Colonic mucosa (tissue), 4 donors: Measurements from ENCODE around the gene SIVA1. TPM values are rescaled to one million over a fixed set of nuclear protein-coding genes. Genes with fewer than 3 reads are reported as not detected.

Experiments
- DNase-seq: peaks from one replicate; pipeline ENCODE4 v3.0.0-alpha.2; 2020
- H3K27ac ChIP-seq: fragments of 200-600 bp; one replicate; pipeline ENCODE4 v1.8.0; 2021
- H3K27me3 ChIP-seq: fragments of 200-600 bp; one replicate; pipeline ENCODE4 v1.8.0; 2021
- H3K36me3 ChIP-seq: fragments of 200-600 bp; one replicate; pipeline ENCODE4 v1.8.0; 2021
- H3K4me1 ChIP-seq: fragments of 200-600 bp; one replicate; pipeline ENCODE4 v1.8.0; 2021; ENCODE audit warnings: mild to moderate bottlenecking
- H3K4me3 ChIP-seq: fragments of 200-600 bp; one replicate; pipeline ENCODE4 v1.8.0; 2021
- H3K9ac ChIP-seq, 2 donors: one replicate each; pipeline ENCODE4 v1.7.0; 2013; ENCODE audit warnings: control low read depth in 2 of 2, low read depth in 2 of 2, low read length in 2 of 2
- H3K9me3 ChIP-seq: fragments of 200-600 bp; one replicate; pipeline ENCODE4 v1.8.0; 2021
- intact Hi-C: fragments of 100-400 bp; cut with DNase I; formaldehyde crosslinking; loops from one replicate; pipeline ENCODE4 v1.14.1; 2022
- total RNA-seq, 2 donors: library from RNA; stranded (reverse); fragmentation: NEBNext Ultra II Directional in 1 of 2; extraction: Animal tissue kit (Norgen Biotek cat#: 25700) in 1 of 2; gene quantifications; one replicate each; pipeline ENCODE4 v1.2.1, GENCODE V29; 2021
- TF ChIP-seq, protein P1 (sequence below): fragments of 200-600 bp; IDR thresholded peaks from one replicate; pipeline ENCODE4 v1.8.0; 2022; ENCODE audit warnings: antibody characterized with exemption, mild to moderate bottlenecking
- donor health status: healthy.
- donor health status: DM: no; HTN: no; CAD: no.
- donor health status: DM: no; HTN: no; CAD: no.

Gene SIVA1
- total RNA-seq, 2 donors from 2014 or later, result 58.8 to 153 TPM

DNA sequence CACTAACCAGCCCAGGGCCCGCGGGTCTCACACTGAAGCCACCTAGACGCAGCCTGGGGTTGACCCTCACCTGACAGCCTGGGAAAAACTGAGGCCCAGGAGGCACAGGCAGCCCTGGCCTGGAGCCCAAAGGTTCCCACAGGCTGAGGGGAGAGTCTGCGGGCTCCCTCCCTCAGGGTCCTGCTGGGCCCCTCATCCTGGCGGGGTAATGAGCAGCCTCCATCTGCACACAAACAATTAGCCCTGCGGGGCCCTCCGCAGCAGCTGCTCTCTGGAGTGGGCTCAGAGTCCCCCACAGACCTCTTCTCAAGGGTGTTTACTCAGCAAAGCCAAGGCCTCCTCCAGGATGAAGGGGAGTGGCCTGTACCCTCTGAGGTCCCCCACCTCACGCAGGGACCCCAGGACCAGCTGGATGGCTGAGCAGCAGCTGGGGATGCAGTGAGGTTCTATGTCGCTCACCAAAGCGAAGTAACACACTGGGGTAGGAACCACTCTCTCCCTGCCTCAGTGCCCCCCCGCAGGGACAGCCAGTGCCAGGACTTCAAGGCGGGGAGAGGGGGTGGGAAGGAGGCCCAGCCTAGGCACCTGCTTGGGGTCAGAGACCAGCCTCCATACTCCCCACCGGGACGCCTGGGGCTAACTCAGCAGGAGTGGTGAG lies 35.3 kb downstream of the SIVA1 start:
- H3K9me3 ChIP-seq, result no peaks in the 10 kb centered on the region
- peaks cover 10% of the 10 kb centered on the region for H3K4me1 ChIP-seq
- TF ChIP-seq, protein P1, sequence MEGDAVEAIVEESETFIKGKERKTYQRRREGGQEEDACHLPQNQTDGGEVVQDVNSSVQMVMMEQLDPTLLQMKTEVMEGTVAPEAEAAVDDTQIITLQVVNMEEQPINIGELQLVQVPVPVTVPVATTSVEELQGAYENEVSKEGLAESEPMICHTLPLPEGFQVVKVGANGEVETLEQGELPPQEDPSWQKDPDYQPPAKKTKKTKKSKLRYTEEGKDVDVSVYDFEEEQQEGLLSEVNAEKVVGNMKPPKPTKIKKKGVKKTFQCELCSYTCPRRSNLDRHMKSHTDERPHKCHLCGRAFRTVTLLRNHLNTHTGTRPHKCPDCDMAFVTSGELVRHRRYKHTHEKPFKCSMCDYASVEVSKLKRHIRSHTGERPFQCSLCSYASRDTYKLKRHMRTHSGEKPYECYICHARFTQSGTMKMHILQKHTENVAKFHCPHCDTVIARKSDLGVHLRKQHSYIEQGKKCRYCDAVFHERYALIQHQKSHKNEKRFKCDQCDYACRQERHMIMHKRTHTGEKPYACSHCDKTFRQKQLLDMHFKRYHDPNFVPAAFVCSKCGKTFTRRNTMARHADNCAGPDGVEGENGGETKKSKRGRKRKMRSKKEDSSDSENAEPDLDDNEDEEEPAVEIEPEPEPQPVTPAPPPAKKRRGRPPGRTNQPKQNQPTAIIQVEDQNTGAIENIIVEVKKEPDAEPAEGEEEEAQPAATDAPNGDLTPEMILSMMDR, result no peak
- no peaks in the 10 kb centered on the region for H3K27me3 ChIP-seq
- H3K27ac ChIP-seq, result no peak overlapping the region
- intact Hi-C loops, result no loop called here
- DNase-seq, result no peak
- no peak overlapping the region for H3K4me3 ChIP-seq
- peaks cover 8% of the 10 kb centered on the region for H3K36me3 ChIP-seq
- no peak overlapping the region for H3K9ac ChIP-seq

DNA sequence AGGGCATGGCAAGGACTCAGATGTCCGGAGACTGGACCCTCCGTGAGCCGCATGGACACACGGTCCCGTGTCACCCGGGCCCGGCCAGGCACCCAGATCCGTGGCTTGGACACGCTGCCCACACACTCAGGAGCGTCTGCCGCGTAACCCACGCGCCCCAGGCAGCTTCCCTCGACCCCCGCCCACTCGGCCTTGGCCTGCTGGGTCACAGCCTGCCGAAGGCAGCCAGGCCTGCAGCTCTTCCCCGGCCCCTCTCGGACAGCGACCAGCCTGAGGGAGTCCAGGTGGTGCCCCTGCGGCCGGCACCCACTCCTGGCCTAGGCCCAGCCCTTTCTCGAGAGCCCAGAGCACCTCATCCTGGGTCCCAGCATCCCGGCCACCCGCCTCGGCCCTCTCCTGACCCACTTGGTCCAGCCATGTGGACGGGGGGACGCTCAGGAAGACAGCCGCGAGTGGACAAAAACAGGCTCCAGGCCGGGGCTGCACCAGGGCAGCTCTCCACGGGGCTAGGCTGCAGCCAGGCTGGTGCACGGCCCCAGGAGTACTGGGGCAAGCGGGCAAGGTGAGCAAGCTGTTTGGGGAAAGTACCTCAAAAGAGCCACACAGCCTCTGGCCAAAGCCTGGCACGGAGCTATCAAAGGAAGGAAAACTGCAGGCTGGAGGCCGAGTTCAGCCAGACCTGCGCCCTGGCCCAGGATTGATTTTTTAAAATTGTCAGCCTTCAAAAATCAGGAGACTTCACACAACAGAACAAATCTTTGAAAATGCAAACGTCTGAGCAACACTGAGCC lies 36.1 kb downstream of the SIVA1 start:
- no peak overlapping the region for H3K4me3 ChIP-seq
- no peak overlapping the region for H3K27ac ChIP-seq
- H3K9me3 ChIP-seq, result no peaks in the 10 kb centered on the region
- H3K36me3 ChIP-seq, result peaks cover 8% of the 10 kb centered on the region
- no peak overlapping the region for H3K9ac ChIP-seq
- no peaks in the 10 kb centered on the region for H3K27me3 ChIP-seq
- intact Hi-C loops, result no loop called here
- TF ChIP-seq, protein P1, result no peak
- H3K4me1 ChIP-seq, result peaks cover 18% of the 10 kb centered on the region
- DNase-seq, result no peak

DNA sequence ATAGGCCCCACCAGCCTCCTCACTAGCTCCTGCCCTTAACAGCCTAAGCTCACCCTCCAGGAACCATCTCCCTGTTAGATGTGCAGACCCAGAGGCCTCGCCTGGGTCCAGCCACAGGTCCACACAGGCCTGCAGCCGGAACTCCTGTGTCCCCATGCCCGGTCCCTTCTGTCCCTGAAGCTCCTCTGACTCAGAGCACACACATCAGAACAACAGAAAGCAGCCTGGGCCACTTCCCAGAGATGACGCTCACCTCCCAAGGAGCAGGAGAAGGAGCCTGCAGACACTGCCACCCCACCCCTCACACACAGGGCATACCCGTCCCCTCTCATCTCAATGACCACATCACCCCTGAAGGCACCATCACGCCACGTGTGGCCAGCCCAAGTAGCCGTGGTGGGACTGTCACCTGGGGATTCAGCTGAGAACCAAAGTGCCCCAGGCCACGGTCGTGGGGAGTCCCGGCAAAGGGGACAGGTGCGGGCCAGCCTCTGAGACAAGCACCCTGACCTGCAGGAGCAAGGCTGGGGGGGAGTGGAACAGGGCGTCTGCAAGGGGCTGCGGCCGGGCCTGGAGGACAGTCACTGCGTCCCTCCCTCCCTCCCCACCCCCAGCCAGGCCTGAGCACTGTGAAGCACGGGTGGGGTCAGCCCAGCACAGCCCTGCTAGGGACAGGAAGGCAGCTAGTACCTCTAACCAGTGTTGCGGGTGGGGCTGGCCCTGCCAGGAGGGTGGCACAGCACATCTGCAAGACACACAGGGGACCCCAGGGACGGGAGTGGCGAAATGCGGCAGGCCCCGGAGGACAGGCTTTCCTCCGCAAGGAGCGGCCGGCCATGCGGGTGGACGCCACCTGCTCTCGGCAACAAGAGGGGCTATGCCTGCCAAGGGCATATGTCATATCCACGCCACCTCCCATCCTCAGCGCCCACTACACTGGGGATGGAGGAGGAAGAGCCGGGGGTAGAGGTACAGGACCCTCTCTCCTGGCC lies 37.1 kb downstream of the SIVA1 start:
- Histone ChIP-seq H3K27ac (no peak overlapping the region), H3K4me1 (peaks cover 24% of the 10 kb centered on the region)
- TF ChIP-seq, protein P1, result no peak

DNA sequence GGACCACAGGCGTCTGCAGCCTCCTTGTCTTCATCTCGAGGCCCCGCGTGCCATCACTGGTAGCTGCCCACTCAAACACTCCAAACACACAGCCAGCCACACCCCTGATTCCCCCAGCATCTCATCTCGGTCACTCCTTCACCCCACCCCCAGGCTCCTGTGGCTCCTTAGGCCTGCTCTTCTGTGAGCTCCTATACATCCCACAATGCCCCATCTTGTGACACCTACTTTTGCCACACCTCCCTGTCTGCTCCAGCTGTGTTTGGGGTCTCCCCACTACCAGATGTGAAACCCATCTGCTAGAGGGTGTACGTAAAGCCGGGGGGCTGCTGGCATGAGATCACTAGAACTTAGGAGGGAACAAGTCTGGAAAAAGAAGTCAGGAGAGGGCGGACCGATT lies 38.5 kb downstream of the SIVA1 start:
- Histone ChIP-seq H3K27me3 (no peaks in the 10 kb centered on the region), H3K36me3 (peaks cover 8% of the 10 kb centered on the region), H3K9ac (no peak overlapping the region), H3K9me3 (no peaks in the 10 kb centered on the region), H3K4me3 (no peak overlapping the region), H3K27ac (no peak overlapping the region), H3K4me1 (peaks cover 24% of the 10 kb centered on the region)
- DNase-seq, result no peak
- intact Hi-C loops, result no loop called here
- TF ChIP-seq, protein P1, result no peak

More for the DNA sequence above, 37.1 kb downstream of the SIVA1 start:
- Histone ChIP-seq H3K4me3 (no peak overlapping the region), H3K9me3 (no peaks in the 10 kb centered on the region), H3K27me3 (no peaks in the 10 kb centered on the region), H3K36me3 (peaks cover 8% of the 10 kb centered on the region), H3K9ac (no peak overlapping the region)
- intact Hi-C loops, result no loop called here
- DNase-seq, result no peak
